Breast epithelium (tissue), 3 donors: ENCODE data around the gene PC.

Experiments
- POLR2A ChIP-seq: fragments of 450-650 bp; IDR thresholded peaks from one replicate; pipeline ENCODE4 v1.6.1; 2016; ENCODE audit warnings: antibody characterized with exemption, mild to moderate bottlenecking, moderate library complexity
- POLR2AphosphoS5 ChIP-seq, 3 donors: sonication (generic); formaldehyde crosslinking; IDR thresholded peaks; one replicate each; pipeline ENCODE4 v1.6.1; 2017; ENCODE audit warnings: antibody characterized with exemption in 3 of 3
- TF ChIP-seq, protein P1 (sequence below), 3 donors: fragments of 450-650 bp; IDR thresholded peaks; one replicate each; pipeline ENCODE4 v1.5.1; 2016 to 2017; ENCODE audit warnings: antibody characterized with exemption in 3 of 3, mild to moderate bottlenecking in 3 of 3, moderate library complexity in 3 of 3

DNA sequence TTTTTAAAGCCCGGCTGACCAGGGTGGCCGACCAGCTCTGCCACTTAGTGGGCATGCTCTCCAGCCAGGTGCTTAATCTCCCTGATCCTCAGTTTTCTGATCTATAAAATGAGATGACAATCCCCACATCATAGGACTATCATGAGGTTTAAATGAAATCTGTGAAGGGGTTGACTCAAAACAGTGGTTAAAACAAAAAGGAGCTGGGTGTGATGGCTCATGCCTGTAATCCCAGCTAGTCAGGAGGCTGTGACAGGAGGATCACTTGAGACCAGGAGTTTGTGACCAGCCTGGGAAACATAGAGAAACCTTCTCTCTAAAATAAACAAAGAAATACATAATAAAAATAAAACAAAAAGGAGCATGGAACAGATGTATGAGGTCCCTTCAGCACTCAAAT lies 13.3 kb upstream of the PC start:
- TF ChIP-seq, protein P1, sequence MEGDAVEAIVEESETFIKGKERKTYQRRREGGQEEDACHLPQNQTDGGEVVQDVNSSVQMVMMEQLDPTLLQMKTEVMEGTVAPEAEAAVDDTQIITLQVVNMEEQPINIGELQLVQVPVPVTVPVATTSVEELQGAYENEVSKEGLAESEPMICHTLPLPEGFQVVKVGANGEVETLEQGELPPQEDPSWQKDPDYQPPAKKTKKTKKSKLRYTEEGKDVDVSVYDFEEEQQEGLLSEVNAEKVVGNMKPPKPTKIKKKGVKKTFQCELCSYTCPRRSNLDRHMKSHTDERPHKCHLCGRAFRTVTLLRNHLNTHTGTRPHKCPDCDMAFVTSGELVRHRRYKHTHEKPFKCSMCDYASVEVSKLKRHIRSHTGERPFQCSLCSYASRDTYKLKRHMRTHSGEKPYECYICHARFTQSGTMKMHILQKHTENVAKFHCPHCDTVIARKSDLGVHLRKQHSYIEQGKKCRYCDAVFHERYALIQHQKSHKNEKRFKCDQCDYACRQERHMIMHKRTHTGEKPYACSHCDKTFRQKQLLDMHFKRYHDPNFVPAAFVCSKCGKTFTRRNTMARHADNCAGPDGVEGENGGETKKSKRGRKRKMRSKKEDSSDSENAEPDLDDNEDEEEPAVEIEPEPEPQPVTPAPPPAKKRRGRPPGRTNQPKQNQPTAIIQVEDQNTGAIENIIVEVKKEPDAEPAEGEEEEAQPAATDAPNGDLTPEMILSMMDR (IDR thresholded peaks at IDR 0.05): no peak
- no peak for TF ChIP-seq POLR2AphosphoS5 (IDR thresholded peaks at IDR 0.05)
- no peak for TF ChIP-seq POLR2A
